GM19438 (cell line): ENCODE measurements around the gene CFAP74.

Source experiments
- ATAC-seq: cut with Tn5 transposase; IDR thresholded peaks from one replicate; pipeline ENCODE4 v1.9.1; 2021; ENCODE audit warnings: low read depth; ENCODE audit not compliant: unreplicated experiment

Gene CFAP74

DNA sequence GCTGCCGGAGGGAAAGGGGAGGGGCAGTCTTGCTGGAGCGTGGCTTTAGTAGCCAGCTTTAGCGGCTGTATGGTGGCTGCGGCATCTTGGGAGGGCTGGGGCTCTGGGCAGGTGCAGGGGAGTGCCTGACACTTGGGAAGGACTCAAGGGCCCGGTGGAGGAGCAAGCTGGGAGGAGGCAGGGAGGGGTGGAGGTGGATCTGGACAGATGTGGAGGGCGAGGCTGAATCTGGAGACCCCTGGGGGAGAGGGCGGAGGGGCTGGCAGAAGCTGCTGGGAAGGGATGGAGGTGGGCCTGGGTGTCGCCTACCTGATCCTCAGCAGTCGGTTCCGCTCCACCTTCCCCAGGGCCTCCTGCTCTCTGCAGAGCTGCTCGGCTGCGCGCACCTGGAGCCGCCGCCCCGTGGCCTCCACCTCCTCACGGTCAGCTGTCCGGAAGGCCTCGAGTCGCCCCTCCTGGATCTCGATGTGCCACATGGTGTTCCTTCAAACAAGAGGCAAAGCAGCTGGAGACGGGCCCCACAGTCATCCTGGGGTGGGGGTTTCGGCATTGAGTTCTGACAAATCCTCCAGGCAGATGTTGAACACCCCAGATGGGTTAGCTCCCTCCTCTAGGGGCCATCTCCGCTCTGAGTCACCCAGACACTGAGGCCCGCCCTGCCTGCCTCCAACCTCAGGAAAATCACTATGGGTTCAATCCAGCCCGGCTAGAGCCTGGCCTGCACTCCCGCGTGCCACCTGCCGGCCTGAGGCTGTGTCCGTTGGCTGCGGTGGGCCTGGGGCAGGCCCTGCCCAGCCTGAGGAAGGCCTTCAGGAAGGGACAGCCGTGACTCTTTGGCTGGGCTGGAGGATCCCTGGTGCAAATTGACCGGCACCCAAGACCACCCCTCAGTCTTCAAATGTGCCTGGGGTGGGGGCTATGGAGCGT is 29.6 kb downstream of the CFAP74 start:
- ATAC-seq = no peak

DNA sequence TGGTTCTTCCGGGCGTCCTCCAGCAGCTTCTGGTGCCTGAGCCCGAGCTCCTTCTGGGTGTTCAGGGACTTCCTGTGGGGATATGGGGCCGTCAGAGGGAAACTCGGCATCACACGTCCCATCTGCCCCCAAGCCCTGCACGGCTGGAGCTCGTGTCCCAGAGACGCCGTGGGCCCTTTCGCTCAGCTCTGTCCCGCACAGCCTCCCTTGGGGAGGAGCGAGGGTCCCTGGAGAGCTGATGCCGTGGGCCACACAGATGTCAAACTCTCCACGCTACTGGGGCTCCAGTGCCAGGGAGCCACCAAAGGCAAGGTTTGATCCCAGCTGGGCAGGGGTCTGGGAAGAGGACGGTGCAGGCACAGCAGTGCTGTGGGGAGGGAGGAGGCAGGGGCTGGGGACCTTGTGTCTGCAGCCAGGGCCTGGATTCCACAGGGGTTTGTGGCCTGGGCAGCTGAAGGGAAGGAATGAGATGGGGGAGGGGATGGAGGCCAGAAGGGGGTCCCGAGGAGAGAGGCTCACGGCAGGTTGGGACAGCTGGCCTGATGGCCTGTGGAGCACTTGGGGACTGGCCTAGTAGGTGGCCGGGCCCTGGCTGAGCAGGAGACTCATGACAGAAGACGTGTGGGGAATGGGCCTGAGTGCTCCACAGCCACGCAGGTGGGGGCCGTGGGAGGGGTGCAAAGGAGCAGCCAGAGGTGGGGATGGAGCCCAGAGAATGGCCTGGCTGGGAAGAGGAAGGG is 30.4 kb downstream of the CFAP74 start:
- ATAC-seq = no peak

DNA sequence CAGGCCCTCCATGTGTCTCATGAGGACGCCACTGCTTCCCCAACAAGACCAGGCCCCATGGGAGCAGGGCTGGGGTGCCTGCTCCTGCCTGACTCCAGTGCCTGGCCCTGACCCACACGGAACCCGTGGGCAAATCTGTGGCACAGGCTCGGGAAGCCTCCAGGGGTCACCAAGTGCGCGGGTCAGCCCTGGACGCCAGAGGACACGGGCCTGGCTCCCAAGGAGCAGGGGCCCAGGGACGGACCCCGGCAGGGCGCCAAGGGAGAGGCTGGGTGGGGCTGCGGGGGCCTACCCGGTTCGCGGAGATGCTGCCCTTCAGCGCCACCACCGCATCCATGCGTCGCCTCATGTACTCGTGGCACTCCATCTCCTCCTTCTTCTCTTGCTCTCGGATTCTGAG is 31.9 kb downstream of the CFAP74 start:
- ATAC-seq = no peak

DNA sequence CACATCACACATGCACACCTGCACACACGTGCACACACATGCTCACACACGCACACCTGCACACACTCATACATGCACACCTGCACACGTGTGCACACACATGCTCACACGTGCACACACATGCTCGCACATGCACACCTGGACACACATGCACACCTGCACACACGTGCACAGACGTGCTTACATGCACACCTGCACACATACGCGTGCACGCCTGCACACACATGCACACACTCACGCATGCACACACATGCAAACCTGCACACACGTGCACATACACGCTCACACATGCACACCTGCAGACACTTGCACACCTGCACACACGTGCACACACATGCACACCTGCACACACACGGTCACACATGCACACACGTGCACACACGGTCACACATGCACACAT is 32.6 kb downstream of the CFAP74 start:
- ATAC-seq = no peak

DNA sequence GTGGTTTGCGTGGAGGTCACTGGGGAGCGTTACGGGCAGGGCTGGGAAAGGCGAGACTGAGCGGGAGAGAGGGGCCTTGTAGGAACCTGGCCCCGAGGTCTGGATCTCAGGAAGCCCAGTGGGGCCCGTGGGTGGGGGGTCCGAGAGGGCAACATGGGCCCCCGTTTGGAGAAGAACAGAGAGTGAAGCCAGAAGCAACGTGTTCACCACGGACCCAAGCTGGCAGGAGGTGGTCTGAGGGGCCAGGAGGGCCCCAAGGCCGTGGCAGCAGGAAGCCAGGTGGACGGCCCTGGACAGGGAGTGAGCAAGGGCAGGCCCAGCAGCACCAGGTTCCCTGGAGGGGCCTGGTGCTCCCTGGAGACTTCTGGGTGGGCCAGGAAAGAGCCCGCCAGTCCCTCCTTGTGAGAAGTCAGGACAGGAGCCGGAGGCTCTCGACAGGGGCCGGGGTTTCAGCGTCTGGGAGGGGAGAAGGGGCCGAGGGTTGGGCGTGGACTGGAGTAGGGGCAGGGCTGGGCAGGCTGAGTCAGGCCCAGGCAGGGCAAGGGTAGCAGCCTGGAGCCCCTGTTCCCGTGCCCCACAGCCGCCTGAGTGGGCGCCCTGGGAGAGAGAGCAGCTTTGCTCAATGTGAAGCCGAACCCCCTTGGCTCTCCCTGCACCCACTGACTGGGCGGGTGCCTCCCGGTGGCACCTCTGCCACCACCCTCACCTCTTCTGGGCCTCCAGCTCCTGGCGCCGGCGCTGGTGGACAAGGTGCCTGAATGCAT is 33.5 kb downstream of the CFAP74 start:
- no peak for ATAC-seq

DNA sequence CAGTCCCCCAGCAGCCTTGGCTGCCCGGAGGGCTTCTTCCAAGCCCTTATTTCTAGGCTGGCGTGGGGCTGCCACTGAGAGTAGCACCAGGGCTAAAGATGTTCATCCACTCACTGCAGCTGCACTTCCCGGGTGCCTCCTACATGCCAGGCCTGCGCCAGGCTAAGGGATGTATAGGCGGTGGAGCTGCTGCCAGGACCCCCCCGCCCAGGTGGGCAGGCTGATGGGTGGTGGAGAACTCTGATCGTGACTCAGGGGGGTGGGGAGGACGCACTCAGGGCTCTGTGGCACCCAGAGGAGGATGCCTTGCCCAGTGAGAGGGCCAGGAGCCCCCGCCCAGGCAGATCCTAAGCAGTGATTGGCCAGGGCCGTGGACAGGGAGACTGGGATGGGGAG is 34.1 kb downstream of the CFAP74 start:
- no peak for ATAC-seq

DNA sequence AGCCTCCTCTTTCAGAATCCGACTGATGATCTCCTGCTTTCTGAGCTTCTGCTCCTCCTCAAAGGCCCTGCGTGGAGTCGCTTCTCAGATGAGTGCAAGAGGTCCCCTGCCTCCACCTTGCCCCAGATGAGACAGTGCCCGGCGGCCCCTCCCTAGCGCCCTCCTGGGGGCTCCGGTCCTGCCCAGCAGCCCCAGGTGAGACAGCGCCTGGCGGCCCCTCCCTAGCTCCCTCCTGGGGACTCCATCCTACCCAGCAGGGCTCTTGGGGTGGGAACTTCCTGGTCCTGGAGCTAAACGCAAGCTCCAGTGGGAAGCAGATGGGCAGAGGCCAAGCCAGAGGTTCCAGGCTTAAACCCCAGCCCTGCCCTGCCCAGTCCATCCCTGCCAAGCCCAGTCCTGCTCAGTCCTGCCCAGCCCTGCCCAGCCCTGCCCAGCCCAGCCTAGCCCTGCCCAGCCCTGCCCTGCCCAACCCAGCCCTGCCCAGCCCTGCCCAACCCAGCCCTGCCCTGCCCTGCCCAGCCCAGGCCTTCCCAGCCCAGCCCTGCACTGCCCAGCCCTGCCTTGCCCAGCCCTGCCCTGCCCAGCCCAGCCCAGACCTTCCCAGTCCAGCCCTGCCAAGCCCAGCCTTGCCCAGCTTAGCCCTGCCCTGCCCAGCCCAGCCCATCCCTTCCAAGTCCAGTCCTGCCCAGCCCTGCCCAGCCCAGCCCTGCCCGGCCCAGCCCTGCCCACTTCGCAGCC is 34.6 kb downstream of the CFAP74 start:
- ATAC-seq = no peak

DNA sequence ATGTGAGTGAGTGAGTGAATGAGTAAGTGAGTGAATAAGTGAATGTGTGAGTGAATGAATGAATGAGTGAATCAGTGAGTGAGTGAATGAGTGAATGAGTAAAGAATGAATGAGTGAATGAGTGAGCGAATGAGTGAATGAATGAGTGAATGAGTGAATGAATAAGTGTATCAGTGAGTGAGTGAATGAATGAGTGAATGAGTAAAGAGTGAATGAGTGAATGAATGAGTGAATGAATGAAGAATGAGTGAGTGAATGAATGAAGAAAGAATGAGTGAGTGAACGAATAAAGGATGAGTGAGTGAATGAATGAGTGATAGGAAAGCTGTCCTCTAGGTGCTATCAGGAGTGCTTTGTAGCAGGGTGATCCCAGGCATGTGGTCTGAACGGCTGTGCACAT is 35.7 kb downstream of the CFAP74 start:
- ATAC-seq = no peak

DNA sequence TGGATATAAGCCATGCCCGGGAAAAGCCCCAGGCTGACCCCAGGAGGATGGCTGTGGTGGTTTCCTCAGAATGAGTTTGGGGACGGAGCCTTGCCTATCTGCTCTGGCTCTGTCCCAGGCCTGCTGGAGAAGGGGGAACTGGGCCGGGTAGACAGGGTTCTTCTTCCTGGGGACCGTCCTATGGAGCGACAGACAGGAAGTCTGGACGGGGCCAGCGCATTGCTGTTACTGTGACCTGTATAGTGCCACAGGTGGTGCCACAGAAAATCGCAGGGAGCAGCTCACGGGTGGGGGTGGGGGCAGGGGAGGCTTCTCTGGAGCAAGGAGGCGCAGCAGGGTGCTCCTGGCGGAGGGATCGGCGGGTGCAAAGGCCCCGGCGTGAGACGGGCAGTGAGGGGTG is 36.4 kb downstream of the CFAP74 start:
- no peak for ATAC-seq

DNA sequence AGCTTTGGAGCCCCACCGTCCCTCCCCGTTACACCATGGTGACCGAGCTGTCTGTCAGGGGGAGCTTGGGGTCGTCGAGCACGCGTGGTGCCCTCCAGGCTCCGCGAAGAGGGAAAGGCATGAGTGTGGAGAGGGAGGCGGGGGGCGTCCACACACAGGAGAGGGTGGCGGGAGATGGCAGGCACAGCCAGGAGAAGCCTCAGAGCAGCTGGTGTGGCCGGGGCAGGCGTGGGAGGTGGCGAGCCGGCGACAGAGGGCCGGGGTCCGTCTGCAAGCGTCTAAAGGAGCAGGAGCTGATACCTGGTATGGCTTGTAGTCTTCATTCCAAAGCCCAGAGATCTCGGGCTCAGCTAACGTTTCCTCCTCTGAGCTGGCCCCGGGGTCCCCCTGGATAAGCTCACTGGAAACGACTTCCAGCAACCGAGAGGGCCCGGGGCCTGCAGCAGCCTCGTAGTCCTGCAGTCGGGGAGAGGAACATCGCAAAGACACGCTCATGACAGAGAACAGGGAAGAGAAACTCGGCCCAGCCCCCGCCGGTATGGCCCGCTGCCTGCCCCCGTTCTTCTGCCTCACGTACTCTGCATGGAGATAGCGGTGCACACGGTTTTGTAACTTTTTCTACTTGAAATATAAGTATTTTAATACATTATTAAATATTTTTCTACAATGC is 37.4 kb downstream of the CFAP74 start:
- ATAC-seq = no peak

DNA sequence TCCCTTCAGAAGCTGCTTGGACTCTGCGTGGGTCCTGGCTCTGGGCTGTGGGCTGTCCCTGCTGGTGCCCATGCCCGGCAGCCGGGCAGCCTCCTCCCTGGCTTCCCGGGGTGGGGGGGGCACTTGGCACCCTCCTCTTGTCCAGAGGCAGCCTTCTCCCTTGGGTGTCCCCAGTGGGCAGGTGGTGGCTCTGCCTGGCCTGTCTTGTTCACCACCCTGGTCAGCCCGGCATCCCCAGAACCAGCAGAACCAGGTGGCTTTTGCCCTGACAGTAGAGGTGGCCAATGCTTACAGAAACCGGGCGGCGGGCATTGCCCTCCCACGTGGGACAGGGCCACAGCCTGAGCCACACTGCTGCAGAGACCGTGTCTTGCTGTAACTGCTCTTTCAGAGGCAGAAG is 38.0 kb downstream of the CFAP74 start:
- no peak for ATAC-seq

DNA sequence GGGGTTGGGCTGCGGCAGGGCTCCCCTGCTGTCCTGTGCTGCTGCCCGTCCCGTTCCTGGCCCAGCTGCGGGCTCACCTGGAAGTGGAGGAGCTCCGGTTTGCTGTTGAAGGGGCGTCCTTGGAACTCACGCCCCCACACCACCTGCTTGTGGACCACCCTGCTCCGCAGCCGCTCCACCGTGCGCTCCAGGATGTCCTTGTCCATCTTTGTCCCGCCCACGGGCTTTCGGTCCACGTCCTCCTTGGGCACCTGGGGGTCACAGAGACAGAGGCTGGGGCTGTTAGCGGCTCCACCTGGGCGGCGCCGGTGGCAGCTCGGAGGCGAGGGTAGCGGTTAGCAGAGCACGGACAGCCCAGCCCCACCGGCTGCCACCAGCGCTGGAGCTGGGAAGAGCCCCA is 38.8 kb downstream of the CFAP74 start:
- ATAC-seq = no peak

DNA sequence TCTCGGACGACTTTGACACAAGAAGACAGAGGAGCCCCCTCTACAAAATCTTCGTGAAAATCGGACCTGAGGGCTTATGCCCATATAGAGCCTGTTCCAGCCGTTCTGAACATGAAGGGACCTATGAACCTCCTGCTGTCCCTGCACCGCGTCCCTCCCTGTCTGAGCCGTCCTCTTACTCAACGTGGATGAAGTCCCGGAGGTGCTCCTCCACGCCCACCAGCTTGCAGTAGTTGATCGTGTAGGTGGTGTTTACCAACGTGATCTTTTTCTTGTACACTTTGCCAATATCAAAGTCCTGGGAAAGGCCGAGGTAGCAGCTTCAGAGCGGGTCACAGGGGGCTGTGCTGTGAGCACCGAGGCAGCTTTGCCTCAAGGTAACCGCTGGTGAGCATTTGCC is 40.0 kb downstream of the CFAP74 start:
- no peak for ATAC-seq

DNA sequence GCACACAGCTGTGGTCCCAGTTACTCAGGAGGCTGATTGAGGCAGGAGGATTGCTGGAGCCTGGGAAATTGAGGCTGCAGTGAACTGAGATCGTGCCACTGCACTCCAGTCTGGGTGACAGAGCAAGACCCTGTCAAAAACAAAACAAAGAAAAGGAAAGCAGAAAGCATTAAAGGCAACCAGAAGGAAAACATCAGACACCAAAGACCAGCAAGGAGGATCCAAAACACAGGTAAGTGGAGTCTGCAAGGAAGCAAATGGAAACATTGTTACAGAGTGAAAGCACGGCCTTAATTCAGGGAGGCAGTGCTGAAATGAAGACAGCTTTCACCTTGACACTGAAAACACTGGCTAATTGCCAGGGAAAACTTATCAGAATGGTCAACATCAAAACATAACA is 40.8 kb downstream of the CFAP74 start:
- ATAC-seq = no peak

DNA sequence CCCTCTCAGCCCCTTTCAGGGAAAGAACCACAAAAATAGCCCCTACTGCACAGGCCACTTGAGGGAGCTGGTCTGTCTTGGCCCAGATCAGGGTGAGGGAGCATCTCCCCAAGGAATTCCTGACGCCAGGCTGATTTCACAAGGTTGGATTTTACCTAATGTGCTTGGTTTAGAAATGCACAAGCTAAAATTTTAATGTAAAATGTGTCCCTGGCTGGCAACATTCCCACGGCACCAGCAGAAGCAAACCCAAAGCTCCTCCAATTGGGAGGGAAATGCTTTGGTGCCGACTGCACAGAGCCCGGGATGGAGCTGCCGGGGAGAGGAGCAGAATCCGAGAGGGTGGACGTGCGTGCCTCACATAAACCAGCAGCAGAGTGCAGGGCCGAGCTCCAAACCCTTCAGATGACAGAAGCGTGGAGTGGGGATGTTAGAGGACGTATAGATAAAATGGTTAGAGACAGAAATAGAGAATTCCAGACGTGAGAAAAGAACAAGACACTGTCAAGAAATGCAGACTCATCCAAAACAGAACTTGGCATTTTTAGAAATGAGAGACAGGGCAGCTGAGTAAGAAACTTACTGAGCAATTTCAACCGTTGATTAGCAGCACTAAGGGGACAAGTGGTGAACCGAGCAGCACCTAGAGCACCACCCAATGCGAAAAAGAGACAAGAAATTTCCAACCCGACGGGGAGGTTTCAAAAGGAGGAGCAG is 42.9 kb downstream of the CFAP74 start:
- no peak for ATAC-seq

DNA sequence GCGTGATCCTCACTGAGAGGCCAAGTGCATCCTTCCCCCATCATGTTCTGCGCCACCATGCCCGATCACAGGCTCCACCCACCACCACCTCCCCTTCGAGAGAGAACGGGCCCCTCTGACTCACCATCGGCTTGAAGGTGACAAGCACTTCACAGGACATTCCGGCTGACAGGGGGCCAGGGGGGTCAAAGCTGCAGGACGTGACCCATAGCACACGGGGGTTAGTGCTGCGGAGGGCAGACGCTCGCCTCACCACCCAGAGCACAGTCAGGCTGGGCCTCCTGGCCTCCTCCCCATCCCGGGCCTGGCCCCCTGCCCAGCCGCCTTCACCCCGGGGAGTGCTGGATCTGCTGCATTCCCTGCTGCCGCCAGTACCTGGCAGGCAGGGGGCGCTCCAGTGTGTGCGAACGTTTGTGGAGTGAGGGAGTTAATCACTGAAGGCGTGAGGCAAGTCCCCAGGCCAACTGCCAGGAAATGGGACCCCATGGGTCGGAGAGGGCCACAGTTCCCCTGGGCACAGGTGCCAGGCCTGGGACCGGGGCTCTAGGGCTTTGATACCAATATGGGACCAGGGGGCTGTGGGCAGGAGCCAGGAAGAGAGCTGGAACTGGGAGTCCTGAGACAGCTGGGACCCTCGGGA is 43.6 kb downstream of the CFAP74 start:
- ATAC-seq = no peak

DNA sequence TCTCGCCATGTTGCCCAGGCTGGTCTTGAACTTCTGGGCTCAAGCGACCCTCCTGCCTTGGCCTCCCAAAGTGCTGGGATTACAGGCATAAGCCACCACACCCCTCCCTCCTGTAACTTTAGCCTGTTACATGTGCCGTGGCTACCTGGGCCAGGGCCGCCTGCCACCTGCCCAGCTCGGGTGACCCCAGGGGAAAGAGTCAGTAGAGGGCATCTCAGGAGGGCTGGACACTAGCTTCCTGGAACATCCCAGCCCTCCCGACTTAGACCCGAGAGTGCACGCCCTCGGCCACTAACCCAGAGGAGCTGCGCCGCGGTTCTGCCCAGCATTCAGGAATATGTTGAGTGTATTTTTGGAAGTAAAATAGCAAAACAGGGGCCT is 44.1 kb downstream of the CFAP74 start:
- no peak for ATAC-seq

DNA sequence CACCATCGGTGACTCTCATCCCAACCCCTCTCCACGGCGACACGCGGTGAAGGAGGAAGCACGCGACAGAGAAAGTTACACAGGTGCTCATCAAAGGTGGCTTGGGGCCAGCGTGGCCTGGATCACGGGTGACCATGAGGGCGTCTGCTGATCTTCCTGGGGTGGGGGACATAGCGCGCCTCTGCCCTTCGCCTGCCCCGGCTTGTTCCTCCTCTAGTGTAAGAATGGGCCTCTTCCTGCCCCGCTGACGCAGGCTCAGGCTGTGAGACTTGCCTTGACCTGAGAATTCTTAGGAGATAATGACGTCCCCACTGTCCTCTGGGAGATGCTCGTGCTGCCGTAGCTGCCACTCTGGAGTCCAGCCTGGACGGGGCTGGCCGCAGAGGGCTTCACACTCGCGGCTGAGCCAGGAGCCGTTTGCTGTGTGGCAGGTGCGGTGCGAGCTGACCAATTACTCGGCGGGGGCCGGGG is 45.5 kb downstream of the CFAP74 start:
- no peak for ATAC-seq

DNA sequence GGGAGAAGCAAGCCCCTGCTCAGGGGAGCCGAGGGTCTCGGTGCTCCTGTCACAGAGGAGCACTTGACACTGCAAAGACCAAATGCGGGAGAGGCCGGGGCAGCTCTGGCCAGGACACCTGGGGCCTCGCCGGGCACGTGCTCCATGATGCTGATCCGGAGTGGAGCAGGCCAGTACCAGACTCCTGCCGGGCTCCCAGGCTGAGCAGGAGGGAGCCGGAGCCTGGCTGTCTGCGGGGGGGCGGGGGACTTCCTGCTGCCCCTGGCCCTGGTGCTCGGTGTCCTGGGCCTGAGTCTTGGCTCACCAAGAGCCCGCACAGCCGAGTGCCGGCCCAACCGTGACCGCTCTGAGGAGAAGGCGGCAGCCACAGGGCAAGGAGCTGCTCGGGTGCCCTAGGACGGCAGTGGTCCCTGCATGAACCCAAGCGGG is 46.0 kb downstream of the CFAP74 start:
- ATAC-seq = no peak
